DMS114 treated with DMSO at 0.1 percent for 48 hours (cell line): ENCODE measurements around the gene OFD1.

Experiments
- DNase-seq: peaks from one replicate; lab custom pipeline; 2025; ENCODE audit not compliant: unreplicated experiment; lab: John Stamatoyannopoulos, UW

Gene OFD1

GRCh38 chrX:13750204-13750603 lies 15.7 kb downstream of the OFD1 start:
- DNase-seq = peak; percentile 2

GRCh38 chrX:13750812-13751211 lies 16.3 kb downstream of the OFD1 start:
- no peak for DNase-seq

GRCh38 chrX:13752141-13752540 lies 17.6 kb downstream of the OFD1 start:
- no peak for DNase-seq

DNA sequence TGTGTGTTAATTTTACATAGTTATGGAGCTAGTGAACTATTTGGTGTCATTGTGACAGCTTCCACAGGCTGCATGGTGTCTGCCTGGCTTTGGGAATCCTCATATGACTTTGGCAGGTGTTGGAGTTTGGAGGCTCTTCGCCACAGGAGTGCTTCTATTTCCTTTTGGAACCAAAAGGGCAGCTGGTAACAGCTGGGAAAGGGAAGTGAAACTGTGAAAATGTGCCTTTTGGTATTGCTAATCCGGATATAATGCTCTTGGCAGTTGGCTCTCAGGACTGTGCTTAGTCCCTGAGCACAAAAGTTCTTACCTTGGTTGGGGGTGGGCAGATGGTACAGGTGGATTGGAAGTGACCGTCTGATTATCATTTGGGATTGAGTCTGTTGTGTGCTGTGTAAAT lies 18.1 kb downstream of the OFD1 start:
- DNase-seq = no peak

DNA sequence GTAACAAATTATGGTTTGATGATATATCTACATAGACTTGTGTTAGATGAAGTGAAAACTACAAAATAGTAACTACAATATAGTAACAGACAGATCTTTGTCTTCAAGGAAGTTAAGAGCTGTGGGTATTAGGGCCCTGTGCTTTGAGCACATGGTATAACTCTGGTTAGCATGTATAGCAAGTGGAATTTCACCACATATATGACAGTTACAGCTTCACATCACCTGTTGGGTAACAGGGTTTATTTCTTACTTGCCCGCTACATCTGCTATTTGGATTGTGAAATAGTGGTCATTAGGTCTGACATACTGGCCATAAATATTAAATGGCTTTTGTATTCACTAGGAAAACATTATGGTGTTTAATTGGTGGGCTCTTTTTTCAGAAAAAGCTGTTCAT lies 20.2 kb downstream of the OFD1 start:
- DNase-seq = no peak

- DNase-seq = no peak
These were observed 20.7 kb downstream of the OFD1 start for GRCh38 chrX:13755254-13755653.

GRCh38 chrX:13756381-13756780 lies 21.8 kb downstream of the OFD1 start:
- no peak for DNase-seq

DNA sequence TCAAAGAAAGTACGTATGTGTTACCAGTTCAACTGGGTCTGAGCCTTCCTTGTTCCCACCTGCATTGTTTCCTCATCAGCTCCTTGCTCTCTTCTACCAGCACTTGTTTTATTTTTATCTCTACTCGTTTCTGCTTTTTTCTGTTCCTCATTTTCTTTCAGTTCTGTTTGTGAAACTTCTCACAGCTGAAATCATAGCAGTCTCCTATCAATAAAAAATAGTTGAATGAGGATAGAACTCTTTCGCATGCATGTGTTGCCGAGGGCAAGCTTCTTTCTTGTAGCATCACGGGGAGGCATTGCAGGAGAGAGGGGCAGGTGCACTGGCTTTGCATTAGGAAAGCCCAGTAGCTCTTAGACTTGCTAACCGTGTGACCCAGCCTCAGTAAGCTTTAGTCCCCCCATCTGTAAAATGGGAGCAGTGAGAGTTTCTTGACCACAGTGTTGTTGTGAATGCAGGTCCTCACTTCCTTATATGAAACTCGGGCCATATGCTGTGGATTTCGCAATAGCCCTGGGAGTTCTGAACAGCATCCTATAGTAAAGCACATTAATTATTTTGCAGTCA lies 24.7 kb downstream of the OFD1 start:
- no peak for DNase-seq

DNA sequence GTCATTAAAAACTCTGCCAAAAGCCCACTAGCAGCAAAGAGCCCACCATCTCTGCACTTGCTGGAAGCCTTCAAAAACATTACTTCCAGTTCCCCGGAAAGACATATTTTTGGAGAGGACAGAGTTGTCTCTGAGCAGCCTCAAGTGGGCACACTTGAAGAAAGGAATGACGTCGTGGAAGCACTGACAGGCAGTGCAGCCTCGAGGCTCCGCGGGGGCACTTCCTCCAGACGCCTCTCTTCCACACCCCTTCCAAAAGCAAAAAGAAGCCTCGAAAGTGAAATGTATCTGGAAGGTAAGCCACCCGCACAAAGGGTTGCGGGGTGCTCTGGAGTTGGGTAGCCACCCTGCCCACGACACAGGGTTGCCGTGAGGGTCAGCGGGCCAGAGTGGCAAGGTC lies 25.9 kb downstream of the OFD1 start:
- DNase-seq = no peak

DNA sequence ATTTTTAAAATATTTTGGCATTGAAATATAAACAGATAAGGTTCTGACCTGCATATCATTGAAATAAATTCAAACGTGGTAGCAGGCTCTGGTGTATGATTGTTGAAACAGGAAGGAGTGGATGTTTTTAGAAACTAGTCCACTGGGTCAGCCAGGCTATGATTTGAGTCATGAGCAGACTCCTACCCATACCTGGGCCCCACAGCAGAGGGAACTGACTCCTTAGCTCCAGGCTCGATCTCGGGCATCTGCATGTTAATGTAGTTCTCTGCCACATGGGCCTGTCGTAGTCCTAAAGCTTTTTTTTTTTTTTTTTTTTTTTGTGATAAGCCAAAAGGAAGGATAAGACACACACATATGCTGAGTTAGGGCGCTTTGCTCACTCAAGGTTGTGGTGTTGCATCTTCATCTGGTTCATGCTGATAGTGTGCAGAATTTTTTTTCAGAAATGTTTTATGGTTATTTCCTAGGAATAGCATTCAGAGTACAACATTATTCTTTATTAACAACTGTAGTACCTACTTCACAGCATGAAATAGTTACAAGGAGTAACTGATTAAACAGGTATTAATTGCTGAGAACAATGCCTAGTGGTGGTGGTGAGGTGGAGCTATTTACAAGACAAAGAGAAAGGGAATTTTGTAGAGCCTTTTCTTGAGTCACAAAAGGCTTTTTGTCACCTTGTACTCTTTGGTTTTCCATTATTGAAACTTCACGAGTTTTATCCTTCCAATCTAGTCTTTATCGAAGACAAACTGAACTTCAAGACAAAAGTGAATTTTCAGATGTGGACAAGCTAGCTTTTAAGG lies 27.3 kb downstream of the OFD1 start:
- DNase-seq = no peak

- no peak for DNase-seq
These were observed 28.9 kb downstream of the OFD1 start for GRCh38 chrX:13763489-13763888.

DNA sequence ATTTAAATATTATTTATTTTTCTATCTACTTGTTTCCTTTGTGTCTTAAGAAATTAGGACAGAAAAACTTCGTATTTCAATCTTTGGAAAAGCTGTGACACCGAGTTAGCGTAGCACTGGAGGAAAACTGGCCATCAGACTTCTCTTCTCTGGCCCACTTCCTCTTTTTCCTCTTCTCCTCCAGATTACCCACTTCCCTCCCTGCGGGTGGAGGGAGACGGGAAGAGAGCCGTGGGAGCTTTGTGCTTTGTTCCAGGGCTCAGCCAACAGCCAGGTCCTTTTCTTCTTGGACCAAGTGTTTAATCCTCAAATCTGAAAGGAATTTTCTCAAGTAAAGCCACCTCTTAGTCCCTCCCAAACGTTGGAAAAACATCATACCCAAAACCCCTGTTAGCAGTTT lies 29.7 kb downstream of the OFD1 start:
- no peak for DNase-seq

DNA sequence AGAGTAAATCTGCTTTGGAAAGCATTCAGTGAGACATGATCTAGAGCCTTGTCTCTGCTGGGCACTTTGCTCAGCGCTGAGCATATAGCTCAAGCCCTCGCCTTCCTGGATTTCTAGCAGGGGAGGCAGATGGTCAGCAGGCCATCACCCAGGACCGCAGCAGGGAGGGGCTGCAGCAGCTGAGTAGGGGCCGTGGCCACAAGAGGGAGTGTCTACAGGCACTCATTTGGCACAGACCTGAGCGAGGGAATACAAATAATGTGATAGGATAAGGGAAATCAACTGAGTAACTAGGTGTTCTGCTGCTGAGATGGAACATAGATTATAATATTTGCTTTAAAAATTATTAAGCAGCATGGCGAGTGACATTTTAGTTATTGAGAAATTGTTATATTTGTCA lies 30.2 kb downstream of the OFD1 start:
- peak; percentile 1 for DNase-seq

- DNase-seq = no peak
These were observed 34.4 kb downstream of the OFD1 start for GRCh38 chrX:13768939-13769338.

DNA sequence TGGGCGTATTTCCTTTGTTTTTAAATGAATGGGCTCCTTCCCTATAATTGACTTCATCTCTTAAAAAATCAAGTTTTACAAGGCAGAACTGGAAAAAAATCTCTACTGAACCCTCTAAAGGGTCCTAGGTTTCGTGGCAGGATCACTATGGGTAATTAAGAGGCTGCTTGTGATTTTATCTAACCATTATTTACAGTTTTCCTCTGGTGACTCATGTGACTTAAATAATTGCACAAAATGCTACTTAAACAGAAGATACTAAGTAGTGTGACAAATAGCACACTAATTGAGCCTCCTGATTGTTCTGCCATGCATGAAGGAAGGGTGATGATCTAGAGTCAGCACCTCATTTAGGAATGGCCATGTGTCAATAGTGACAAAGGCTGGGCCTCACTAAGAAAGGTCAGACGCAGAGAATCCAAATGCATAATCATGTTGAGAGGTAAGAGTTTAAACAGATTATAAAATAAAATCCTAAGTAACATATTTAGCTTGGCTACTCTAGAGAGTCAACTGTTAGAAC lies 35.5 kb downstream of the OFD1 start:
- DNase-seq = no peak

- no peak for DNase-seq
These were observed 40.1 kb downstream of the OFD1 start for GRCh38 chrX:13774696-13775095.

GRCh38 chrX:13775837-13776236 lies 41.3 kb downstream of the OFD1 start:
- DNase-seq = no peak

DNA sequence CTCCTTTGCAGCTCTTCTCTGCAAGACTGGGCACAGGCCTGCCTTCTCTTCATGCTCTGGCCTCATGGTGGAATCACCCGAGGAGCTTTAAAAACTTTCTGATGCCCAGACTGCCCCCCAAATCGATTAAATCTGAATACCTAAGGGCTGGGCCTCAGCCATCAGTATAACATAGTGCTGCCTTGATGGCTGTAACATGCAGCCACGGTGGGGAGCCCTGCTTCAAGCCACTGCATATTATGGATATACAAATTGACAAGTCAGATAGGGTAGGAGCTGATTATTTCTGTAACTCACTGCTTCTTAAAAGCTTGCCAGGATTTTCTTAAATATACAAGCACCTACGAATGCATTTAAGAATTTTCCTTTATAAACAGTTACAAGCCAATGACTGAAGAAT lies 41.8 kb downstream of the OFD1 start:
- DNase-seq = no peak

- DNase-seq = no peak
These were observed 44.4 kb downstream of the OFD1 start for GRCh38 chrX:13778916-13779315.

DNA sequence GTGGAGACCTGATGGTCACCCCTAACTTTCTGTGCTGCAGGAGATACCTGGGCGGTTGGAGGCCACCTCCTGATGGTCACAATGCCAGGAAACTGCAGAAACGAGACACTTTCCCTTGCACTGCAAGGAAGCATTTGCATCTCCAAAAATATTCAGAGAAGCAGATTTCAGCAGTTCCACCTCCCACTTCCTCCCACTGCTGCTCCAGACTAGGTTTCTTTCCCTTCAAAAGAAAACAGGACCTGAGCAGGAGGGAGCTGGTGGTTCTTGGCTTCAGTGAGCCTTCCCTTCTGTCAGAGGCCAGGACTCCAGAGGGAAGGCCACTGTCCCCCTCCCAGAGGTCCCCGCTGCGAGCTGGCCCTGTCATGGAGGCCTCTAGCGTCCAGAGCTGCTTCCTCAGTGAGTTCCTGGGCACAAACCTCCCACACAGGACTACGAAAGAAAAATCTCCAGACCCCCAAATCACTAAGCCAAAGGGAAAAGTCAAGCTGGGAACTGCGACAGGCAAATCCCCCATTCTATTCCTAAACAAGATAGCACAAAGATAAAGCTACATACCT lies 46.4 kb downstream of the OFD1 start:
- no peak for DNase-seq

DNA sequence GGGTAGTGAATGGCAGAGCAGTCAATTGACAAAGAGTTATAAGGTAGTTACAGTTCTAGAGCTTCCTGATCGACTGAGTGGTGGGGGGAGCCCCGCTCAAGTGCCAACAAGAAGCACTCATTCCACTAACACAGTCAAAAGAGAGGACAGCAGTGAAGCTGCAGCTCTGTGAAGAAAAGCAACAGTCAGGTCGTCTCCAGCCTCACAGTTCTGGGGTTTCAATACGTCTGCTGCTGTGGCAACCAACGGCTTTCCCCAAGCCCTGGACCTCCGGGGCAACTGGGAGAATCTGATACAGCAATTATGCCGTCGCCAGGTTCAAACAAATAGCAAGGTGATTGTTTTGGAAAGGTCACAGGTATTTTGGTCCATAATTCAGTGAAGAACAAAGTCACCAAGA lies 51.5 kb downstream of the OFD1 start:
- DNase-seq = no peak
